ENCODE data around the gene MISP3. TPM values are rescaled to one million over a fixed set of nuclear protein-coding genes. Genes with fewer than 3 reads are reported as not detected.

The MISP3 gene
- total RNA-seq, 4 donors from 2014 or later: 10.5 to 18.5 (median 15.9) TPM

DNA sequence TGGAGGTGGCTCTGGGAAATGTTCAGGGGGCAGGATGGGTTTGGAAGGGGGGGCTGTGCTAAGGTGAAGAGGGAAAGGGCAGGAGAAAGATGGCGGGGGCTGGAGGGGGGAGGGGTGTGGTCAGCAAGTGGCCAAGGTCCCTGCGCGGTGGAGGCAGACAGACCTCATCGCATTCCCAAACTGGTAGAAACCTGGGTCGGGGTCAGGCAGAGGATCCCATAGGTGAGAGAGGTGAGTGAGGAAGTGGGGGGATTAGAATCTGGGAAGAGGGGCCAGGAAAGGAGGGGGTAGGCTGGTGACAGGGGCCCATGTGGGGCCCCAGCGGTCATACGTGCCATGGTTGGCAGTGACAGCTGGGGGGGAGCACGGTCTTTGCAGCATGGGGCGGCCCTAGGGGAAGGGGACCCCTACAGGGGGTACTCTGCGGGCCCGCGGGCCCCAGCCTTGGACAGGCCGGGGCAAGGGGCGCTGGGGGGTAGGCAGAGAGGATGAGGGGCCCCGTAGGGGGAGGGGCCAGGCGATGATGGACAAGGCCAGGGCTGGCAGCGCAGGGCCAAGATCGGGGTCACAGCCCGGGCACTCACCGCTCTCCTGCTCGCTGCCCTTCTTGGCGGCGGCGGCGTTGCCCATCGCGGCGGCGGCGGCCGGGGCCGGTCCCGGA lies 44.5 kb downstream of the MISP3 start:
- peak overlapping the region; percentile 98 for H3K27ac ChIP-seq
- peaks cover 68% of the 10 kb centered on the region for H3K4me1 ChIP-seq
- TF ChIP-seq POLR2AphosphoS5 (IDR thresholded peaks at IDR 0.05) (no peak), POLR2A (IDR thresholded peaks at IDR 0.05) (no peak), EP300 (IDR thresholded peaks at IDR 0.05) (no peak)
- TF ChIP-seq, protein P1, sequence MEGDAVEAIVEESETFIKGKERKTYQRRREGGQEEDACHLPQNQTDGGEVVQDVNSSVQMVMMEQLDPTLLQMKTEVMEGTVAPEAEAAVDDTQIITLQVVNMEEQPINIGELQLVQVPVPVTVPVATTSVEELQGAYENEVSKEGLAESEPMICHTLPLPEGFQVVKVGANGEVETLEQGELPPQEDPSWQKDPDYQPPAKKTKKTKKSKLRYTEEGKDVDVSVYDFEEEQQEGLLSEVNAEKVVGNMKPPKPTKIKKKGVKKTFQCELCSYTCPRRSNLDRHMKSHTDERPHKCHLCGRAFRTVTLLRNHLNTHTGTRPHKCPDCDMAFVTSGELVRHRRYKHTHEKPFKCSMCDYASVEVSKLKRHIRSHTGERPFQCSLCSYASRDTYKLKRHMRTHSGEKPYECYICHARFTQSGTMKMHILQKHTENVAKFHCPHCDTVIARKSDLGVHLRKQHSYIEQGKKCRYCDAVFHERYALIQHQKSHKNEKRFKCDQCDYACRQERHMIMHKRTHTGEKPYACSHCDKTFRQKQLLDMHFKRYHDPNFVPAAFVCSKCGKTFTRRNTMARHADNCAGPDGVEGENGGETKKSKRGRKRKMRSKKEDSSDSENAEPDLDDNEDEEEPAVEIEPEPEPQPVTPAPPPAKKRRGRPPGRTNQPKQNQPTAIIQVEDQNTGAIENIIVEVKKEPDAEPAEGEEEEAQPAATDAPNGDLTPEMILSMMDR (IDR thresholded peaks at IDR 0.05): no peak
- H3K4me3 ChIP-seq: peak overlapping the region; percentile 89
- no peaks in the 10 kb centered on the region for H3K9me3 ChIP-seq
- no peaks in the 10 kb centered on the region for H3K27me3 ChIP-seq
- peak in 1 of 2 donors; percentile 77 for DNase-seq (ENCODE audit: low spot score in 2 of 2)
- whole genome bisulfite sequencing: 2% methylated on average over 15 of the region's 33 CpGs
- H3K36me3 ChIP-seq: no peaks in the 10 kb centered on the region

DNA sequence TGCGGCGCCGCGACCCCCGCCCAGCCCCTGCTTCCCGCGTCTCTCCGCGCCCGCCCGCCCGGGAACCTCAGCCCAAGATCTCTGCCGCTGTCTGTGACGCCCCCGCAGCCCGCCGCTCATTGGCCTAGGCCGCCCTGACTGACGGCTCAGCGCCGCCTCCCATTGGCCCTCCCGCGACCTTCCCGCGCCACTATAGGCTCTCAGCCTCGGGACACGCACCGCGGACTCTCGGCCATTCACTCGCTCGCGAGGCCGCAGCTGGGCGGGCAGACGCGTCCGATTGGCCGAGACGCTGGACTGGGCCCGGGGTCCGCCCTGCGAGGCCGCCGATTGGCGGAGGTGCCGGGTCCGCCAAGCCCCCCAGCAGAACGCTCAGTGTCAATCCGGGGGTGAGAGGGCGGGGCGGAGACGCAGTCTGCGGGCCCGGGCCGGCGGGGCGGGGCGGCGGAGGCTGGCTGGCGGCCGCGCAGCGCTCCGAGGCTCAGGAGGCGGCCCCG lies 45.1 kb downstream of the MISP3 start, which contains the start of gene PRKACA:
Gene PRKACA, minus strand, starts transcription at position 95 of the 497 bp plus-strand sequence. CDS start 215 bp downstream, outside the sequence.
- H3K27ac ChIP-seq: peak within 1 kb of the TSS; percentile 98
- H3K9me3 ChIP-seq: no peaks in the 10 kb centered on the region
- DNase-seq (ENCODE audit: low spot score in 2 of 2): peak; percentile 98 to 99
- no peaks in the 10 kb centered on the region for H3K36me3 ChIP-seq
- TF ChIP-seq EP300 (IDR thresholded peaks at IDR 0.05) (no peak), POLR2AphosphoS5 (IDR thresholded peaks at IDR 0.05) (peak; percentile 33 to 83 (median 41))
- H3K4me3 ChIP-seq: peak within 1 kb of the TSS; percentile 89
- WGBS: no CpG with 5 or more reads among the region's 67 CpGs
- no peaks in the 10 kb centered on the region for H3K27me3 ChIP-seq
- peaks cover 61% of the 10 kb centered on the region for H3K4me1 ChIP-seq

DNA sequence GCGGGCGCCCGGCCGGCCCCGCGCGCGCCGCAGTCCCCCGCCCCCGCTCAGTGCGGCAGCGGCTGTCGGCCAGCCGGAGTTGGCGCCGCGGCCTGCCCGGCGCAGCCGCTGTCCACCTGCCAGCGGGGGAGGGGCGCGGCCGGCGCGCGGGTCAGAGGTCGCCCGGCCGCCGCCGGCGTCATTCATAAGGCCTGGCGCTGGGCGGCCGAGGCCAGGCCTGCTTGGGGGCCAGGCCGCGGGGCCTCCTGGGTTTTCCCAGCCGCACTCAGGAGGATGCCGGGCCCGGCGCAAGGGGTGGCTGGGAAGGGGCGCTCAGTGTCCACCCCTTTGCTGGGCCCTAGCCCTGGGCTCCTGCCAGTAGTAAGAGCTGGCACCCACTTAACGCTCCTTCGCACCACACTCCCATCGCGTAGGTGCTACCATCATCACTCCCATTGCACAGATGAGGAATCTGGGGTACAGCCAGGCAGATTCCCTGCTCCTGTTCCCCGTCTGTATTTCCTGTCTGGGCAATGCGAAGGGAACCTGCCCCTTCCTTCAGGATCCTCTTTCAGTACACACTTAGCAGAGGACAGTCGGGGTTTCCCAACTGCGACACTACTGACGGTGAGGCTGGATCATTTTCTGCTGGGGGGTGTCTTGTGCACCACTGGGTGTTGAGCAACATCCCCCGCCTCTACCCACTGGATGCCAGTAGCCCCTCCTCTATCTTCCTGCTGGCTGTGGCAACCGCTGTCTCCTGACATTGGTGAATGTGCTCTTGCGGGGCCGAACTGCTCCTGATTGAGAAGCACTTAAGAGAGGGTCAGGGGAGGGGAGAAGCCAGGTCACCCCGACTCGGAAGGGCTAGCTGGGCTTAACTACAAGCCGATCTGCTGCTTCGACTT lies 45.8 kb downstream of the MISP3 start:
- peak overlapping the region; percentile 89 for H3K4me3 ChIP-seq
- 4% methylated on average over 13 of the region's 61 CpGs for WGBS
- peaks cover 54% of the 10 kb centered on the region for H3K4me1 ChIP-seq
- peak overlapping the region; percentile 98 for H3K27ac ChIP-seq
- DNase-seq (ENCODE audit: low spot score in 2 of 2): peak; percentile 93 to 95
- no peaks in the 10 kb centered on the region for H3K9me3 ChIP-seq
- no peaks in the 10 kb centered on the region for H3K27me3 ChIP-seq
- TF ChIP-seq, protein P1 (IDR thresholded peaks at IDR 0.05): no peak
- TF ChIP-seq EP300 (IDR thresholded peaks at IDR 0.05): no peak
- peak in 1 of 2 donors; percentile 51 for TF ChIP-seq POLR2A (IDR thresholded peaks at IDR 0.05)
- TF ChIP-seq POLR2AphosphoS5 (IDR thresholded peaks at IDR 0.05): peak in 2 of 3 donors; percentile 73 to 79
- no peaks in the 10 kb centered on the region for H3K36me3 ChIP-seq

DNA sequence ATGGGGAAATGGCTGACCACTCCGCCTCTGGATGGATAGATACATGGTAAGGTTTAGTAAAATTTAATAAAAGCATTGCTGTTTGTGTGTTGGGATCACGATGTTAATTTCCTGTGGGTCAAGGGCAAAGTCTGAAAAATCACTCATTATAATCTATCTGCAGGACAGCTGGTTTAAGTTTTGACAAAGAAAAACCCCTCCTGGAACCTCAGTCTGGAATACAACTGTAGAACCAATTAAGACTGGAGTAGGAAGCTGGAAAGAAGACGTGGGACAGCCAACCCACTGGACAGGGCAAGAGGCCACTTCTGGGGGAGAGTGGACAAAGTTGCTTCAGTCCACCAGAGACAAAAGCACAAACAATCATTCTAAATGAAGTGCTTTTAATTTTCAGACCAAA lies 46.6 kb downstream of the MISP3 start:
- H3K4me3 ChIP-seq: peak overlapping the region; percentile 89

More for the DNA sequence above, 46.6 kb downstream of the MISP3 start:
- peak overlapping the region; percentile 98 for H3K27ac ChIP-seq
- H3K4me1 ChIP-seq: peaks cover 47% of the 10 kb centered on the region
- DNase-seq (ENCODE audit: low spot score in 2 of 2): no peak
- H3K36me3 ChIP-seq: no peaks in the 10 kb centered on the region
- TF ChIP-seq POLR2A (IDR thresholded peaks at IDR 0.05) (no peak), POLR2AphosphoS5 (IDR thresholded peaks at IDR 0.05) (no peak), EP300 (IDR thresholded peaks at IDR 0.05) (no peak)
- TF ChIP-seq, protein P1 (IDR thresholded peaks at IDR 0.05): no peak
- WGBS: 67% methylated on average over 3 of the region's 3 CpGs
- H3K27me3 ChIP-seq: no peaks in the 10 kb centered on the region
- no peaks in the 10 kb centered on the region for H3K9me3 ChIP-seq

Data from suprapubic skin (tissue), 4 donors.